GM12878 (cell line): ENCODE measurements around the gene TNFRSF9. TPM values are rescaled to one million over a fixed set of nuclear protein-coding genes. Genes with fewer than 3 reads are reported as not detected.
A peak's percentile ranks its signal among the peaks of the same experiment; 100 is the strongest.

ENCODE experiments used
- ATF2 ChIP-seq: IDR thresholded peaks from 2 replicates; pipeline ENCODE4 v1.6.1; 2012; ENCODE audit warnings: low read length, inconsistent platforms
- BHLHE40 ChIP-seq, 2 experiments: fragments of 450-650 bp in 1 of 2; IDR thresholded peaks; 2 replicates each; pipeline ENCODE4 v1.6.1; 2011 to 2017; ENCODE audit warnings: low read depth in 2 of 2, borderline replicate concordance in 1 of 2, improper control_type of control experiment in 1 of 2, low read length in 1 of 2, mild to moderate bottlenecking in 1 of 2
- CEBPZ ChIP-seq: fragments of 150-350 bp; IDR thresholded peaks from 2 replicates; pipeline ENCODE4 v1.6.1; 2016; ENCODE audit warnings: low read depth, low read length
- CHD2 ChIP-seq: IDR thresholded peaks from 2 replicates; pipeline ENCODE4 v1.6.1; 2011; ENCODE audit warnings: low read depth, low read length, improper control_type of control experiment, borderline replicate concordance
- CREB1 ChIP-seq: IDR thresholded peaks from 2 replicates; pipeline ENCODE4 v1.6.1; 2012; ENCODE audit warnings: low read depth, mild to moderate bottlenecking, inconsistent platforms
- FOXK2 ChIP-seq: fragments of 450-650 bp; IDR thresholded peaks from 2 replicates; pipeline ENCODE4 v1.6.1; 2017; ENCODE audit warnings: mild to moderate bottlenecking, moderate library complexity
- KDM1A ChIP-seq: fragments of 200-600 bp; sonication (generic); IDR thresholded peaks from 2 replicates; pipeline ENCODE4 v1.6.1; 2016; ENCODE audit warnings: borderline replicate concordance
- MEF2B ChIP-seq: fragments of 450-650 bp; IDR thresholded peaks from 2 replicates; pipeline ENCODE4 v1.6.1; 2018; ENCODE audit warnings: mild to moderate bottlenecking, moderate library complexity; ENCODE audit not compliant: partially characterized antibody, poor library complexity, severe bottlenecking
- MTA2 ChIP-seq: fragments of 450-650 bp; IDR thresholded peaks from 2 replicates; pipeline ENCODE4 v1.6.1; 2016; ENCODE audit warnings: low read depth, mild to moderate bottlenecking, moderate library complexity
- MTA3 ChIP-seq: IDR thresholded peaks from 2 replicates; pipeline ENCODE4 v1.6.1; 2012; ENCODE audit warnings: low read length, inconsistent platforms, borderline replicate concordance
- MXI1 ChIP-seq: fragments of 150-350 bp; IDR thresholded peaks from 2 replicates; pipeline ENCODE4 v1.6.1; 2011; ENCODE audit warnings: low read depth, mild to moderate bottlenecking, inconsistent platforms, low read length, improper control_type of control experiment
- NFYB ChIP-seq: IDR thresholded peaks from 2 replicates; pipeline ENCODE4 v1.6.1; 2011; ENCODE audit warnings: low read depth, mild to moderate bottlenecking, low read length, improper control_type of control experiment, moderate library complexity; ENCODE audit not compliant: insufficient read depth
- PAX5 ChIP-seq: IDR thresholded peaks from 2 replicates; pipeline ENCODE4 v1.6.1; 2011; ENCODE audit warnings: low read depth, low read length, borderline replicate concordance
- POLR2A ChIP-seq: IDR thresholded peaks from 2 replicates; pipeline ENCODE4 v1.6.1; 2011; ENCODE audit warnings: low read depth, mild to moderate bottlenecking, low read length
- POU2F2 ChIP-seq: IDR thresholded peaks from 3 replicates; pipeline ENCODE4 v1.6.1; 2011; ENCODE audit warnings: low read depth, mild to moderate bottlenecking, low read length, borderline replicate concordance
- RAD21 ChIP-seq: IDR thresholded peaks from 2 replicates; pipeline ENCODE4 v1.6.1; 2011; ENCODE audit warnings: mild to moderate bottlenecking, low read depth, low read length, moderate library complexity; ENCODE audit not compliant: insufficient read depth
- SREBF1 ChIP-seq: IDR thresholded peaks from 2 replicates; pipeline ENCODE4 v1.6.1; 2012; ENCODE audit warnings: mild to moderate bottlenecking, low read length
- STAT3 ChIP-seq: IDR thresholded peaks from 2 replicates; pipeline ENCODE4 v1.6.1; 2011; ENCODE audit warnings: low read depth, low read length, improper control_type of control experiment
- TCF7 ChIP-seq: IDR thresholded peaks from 2 replicates; pipeline ENCODE4 v1.6.1; 2014; ENCODE audit warnings: antibody characterized with exemption, borderline replicate concordance
- ZBTB40 ChIP-seq: fragments of 450-650 bp; IDR thresholded peaks from 2 replicates; pipeline ENCODE4 v1.6.1; 2016; ENCODE audit warnings: mild to moderate bottlenecking, moderate library complexity, borderline replicate concordance
- ZNF274 ChIP-seq: IDR thresholded peaks from one replicate; pipeline ENCODE4 v1.8.0; 2011; ENCODE audit not compliant: insufficient read length, insufficient read depth
- ZNF622 ChIP-seq: fragments of 450-650 bp; IDR thresholded peaks from 2 replicates; pipeline ENCODE4 v1.6.1; 2017; ENCODE audit warnings: mild to moderate bottlenecking, inconsistent platforms
- polyA plus RNA-seq, 11 experiments: library from polyadenylated mRNA; depleted of rRNA in 4 of 11; unstranded in 6 of 11; stranded (reverse) in 5 of 11; fragments of >200 nt; fragmentation: Nextera tagmentation in 4 of 11; fragmentation: Illumina TruSeq in 1 of 11; extraction: Ambion mirVana in 4 of 11; extraction: Trizol in 1 of 11; gene quantifications; 1 replicate in 1 of 11; 2 replicates in 10 of 11; pipeline versions ENCODE4 v1.2.1 to v1.2.3, GENCODE V29; 2011 to 2016; ENCODE audit warnings: inconsistent platforms in 2 of 11, missing spikeins in 2 of 11, low read depth in 1 of 11
- total RNA-seq, 4 experiments: library from RNA; depleted of rRNA in 3 of 4; stranded (reverse); fragments of >200 nt in 3 of 4; fragmentation: Illumina TruSeq in 1 of 4; extraction: Trizol in 1 of 4; gene quantifications; 2 replicates each; pipeline versions ENCODE4 v1.2.1 to v1.2.3, GENCODE V29; 2013 to 2021

The TNFRSF9 gene
- total and polyA plus RNA-seq, 10 of the 15 experiments (the other 5 are each of a cell fraction or from before 2014, with no cell fraction given) = 2.0 to 25.6 (median 5.8) TPM

GRCh38 chr1:7953850-7954609 lies 13.4 kb upstream of the TNFRSF9 start (continued):
- TF ChIP-seq ZBTB40 (peak; percentile 92), POU2F2 (no peak; the same call in 2 of the 3 replicates), ZNF274 (no peak), CEBPZ (no peak), CREB1 (peak; percentile 94), FOXK2 (no peak), PAX5 (peak; percentile 54; the same call in 1 of the 2 replicates), POLR2A (peak; percentile 89), BHLHE40 (IDR thresholded peaks at IDR 0.05; ENCODE audit: borderline replicate concordance in 1 of 2, low read depth in 2 of 2, low read length in 1 of 2) (peak; percentile 53 to 89), MEF2B (peak; percentile 95), MXI1 (no peak; the same call in 1 of the 2 replicates), ATF2 (no peak; the same call in 1 of the 2 replicates), KDM1A (no peak), NFYB (peak; percentile 77; the same call in 1 of the 2 replicates), CHD2 (peak; percentile 82), RAD21 (no peak), STAT3 (no peak), MTA2 (peak; percentile 55; the same call in 1 of the 2 replicates), SREBF1 (no peak), TCF7 (no peak), MTA3 (no peak; the same call in 1 of the 2 replicates), ZNF622 (no peak)
